B cell (primary cell): ENCODE data around the gene NAXE. TPM values are rescaled to one million over a fixed set of nuclear protein-coding genes. Genes with fewer than 3 reads are reported as not detected.
A peak's percentile ranks its signal among the peaks of the same experiment; 100 is the strongest.

Experiments used
- ATAC-seq: fragments of 200-7000 bp; cut with Tn5 transposase; one replicate; pipeline ENCODE4 v1.10.0; 2021; ENCODE audit warnings: low read depth, mild to moderate bottlenecking, moderate number of reproducible peaks, moderate library complexity
- CTCF ChIA-PET: fragments of 350-600 bp; sonication (Branson Sonifier 250); formaldehyde crosslinking; loops from one replicate; lab custom pipeline; 2021; ENCODE audit warnings: antibody characterized with exemption, inconsistent platforms; lab: Charles Lee
- POLR2A ChIA-PET: fragments of 350-600 bp; sonication (Branson Sonifier 250); formaldehyde crosslinking; loops from one replicate; lab custom pipeline; 2021; ENCODE audit warnings: antibody characterized with exemption; lab: Charles Lee
- DNase-seq: peaks from one replicate; pipeline ENCODE4 v3.0.0; 2013
- H2AFZ ChIP-seq: 2 replicates; pipeline ENCODE4 v1.6.1; 2012; ENCODE audit warnings: mild to moderate bottlenecking, low read depth, low read length; ENCODE audit not compliant: insufficient read depth, poor library complexity, severe bottlenecking
- H3K27ac ChIP-seq, 2 donors: 1 replicate in 1 of 2; 2 replicates in 1 of 2; pipeline ENCODE4 v1.5.1; 2012 to 2013; ENCODE audit warnings: low read length in 2 of 2, mild to moderate bottlenecking in 2 of 2, moderate library complexity in 1 of 2
- H3K27me3 ChIP-seq, 4 experiments: fragments of 200-600 bp in 1 of 4; sonication (generic) in 1 of 4; replicated peaks in 1 of 4; 1 replicate in 2 of 4; 2 replicates in 2 of 4; pipeline versions ENCODE4 v1.6.1 to v1.7.0; 2013 to 2016; ENCODE audit warnings: low read length in 3 of 4, mild to moderate bottlenecking in 2 of 4, mixed read lengths in 1 of 4, moderate library complexity in 1 of 4; ENCODE audit not compliant: insufficient read depth in 4 of 4, control insufficient read depth in 3 of 4; ENCODE audit errors: control extremely low read depth in 1 of 4
- H3K36me3 ChIP-seq, 2 experiments: replicated peaks in 1 of 2; 1 replicate in 1 of 2; 2 replicates in 1 of 2; pipeline versions ENCODE4 v1.6.1 to v1.7.1; 2013; ENCODE audit warnings: low read length in 1 of 2; ENCODE audit not compliant: insufficient read depth in 2 of 2, control insufficient read depth in 1 of 2; ENCODE audit errors: control extremely low read depth in 1 of 2, extremely low read depth in 1 of 2
- H3K4me1 ChIP-seq, 2 donors: fragments of 200-600 bp in 1 of 2; sonication (generic) in 1 of 2; 1 replicate in 1 of 2; 2 replicates in 1 of 2; pipeline versions ENCODE4 v1.5.1 to v1.6.1; 2013 to 2017; ENCODE audit warnings: low read length in 2 of 2; ENCODE audit not compliant: control insufficient read depth in 2 of 2, insufficient read depth in 2 of 2
- H3K4me2 ChIP-seq: replicated peaks from 2 replicates; pipeline ENCODE3; 2012; ENCODE audit warnings: mild to moderate bottlenecking, low read depth, low read length; ENCODE audit not compliant: poor library complexity, severe bottlenecking
- H3K4me3 ChIP-seq, 5 experiments: fragments of 200-600 bp in 1 of 5; sonication (generic) in 1 of 5; 1 replicate in 3 of 5; 2 replicates in 2 of 5; pipeline versions ENCODE4 v1.5.1 to v1.7.0; 2011 to 2016; ENCODE audit warnings: low read length in 4 of 5, mild to moderate bottlenecking in 4 of 5, low read depth in 2 of 5, control low read depth in 1 of 5, moderate library complexity in 1 of 5; ENCODE audit not compliant: insufficient read depth in 1 of 5; ENCODE audit errors: control extremely low read depth in 1 of 5, extremely low read depth in 1 of 5
- H3K79me2 ChIP-seq: fragments of 200-600 bp; sonication (generic); one replicate; pipeline ENCODE4 v1.6.0; 2016; ENCODE audit warnings: low read length; ENCODE audit not compliant: control insufficient read depth, insufficient read depth
- H3K9ac ChIP-seq: fragments of 200-600 bp; sonication (generic); 2 replicates; pipeline ENCODE4 v1.6.1; 2017; ENCODE audit warnings: mild to moderate bottlenecking, low read length, moderate library complexity
- H3K9me3 ChIP-seq, 3 donors: one replicate each; pipeline versions ENCODE4 v1.6.1 to v1.7.1; 2013; ENCODE audit warnings: low read length in 2 of 3; ENCODE audit not compliant: control insufficient read depth in 2 of 3, insufficient read depth in 1 of 3; ENCODE audit errors: control extremely low read depth in 1 of 3
- H4K20me1 ChIP-seq: 2 replicates; pipeline ENCODE4 v1.6.0; 2012; ENCODE audit warnings: mild to moderate bottlenecking, low read length; ENCODE audit not compliant: insufficient read depth, control insufficient read depth, poor library complexity, severe bottlenecking
- H3K27ac Mint-ChIP-seq: one replicate; pipeline ENCODE4 v1.8.0; 2021; ENCODE audit warnings: mixed read lengths
- H3K27me3 Mint-ChIP-seq: one replicate; pipeline ENCODE4 v1.8.0; 2021; ENCODE audit warnings: mixed read lengths
- H3K4me1 Mint-ChIP-seq: one replicate; pipeline ENCODE4 v1.8.0; 2021; ENCODE audit warnings: mixed read lengths
- H3K4me3 Mint-ChIP-seq: one replicate; pipeline ENCODE4 v1.8.0; 2021; ENCODE audit warnings: mixed read lengths
- H3K9me3 Mint-ChIP-seq: one replicate; pipeline ENCODE4 v1.8.0; 2022; ENCODE audit warnings: mixed read lengths; ENCODE audit not compliant: insufficient read depth
- EZH2 ChIP-seq: IDR thresholded peaks from 2 replicates; pipeline ENCODE4 v1.6.1; 2012; ENCODE audit warnings: borderline replicate concordance, low read depth, mild to moderate bottlenecking, moderate library complexity, low read length; ENCODE audit not compliant: insufficient read depth, poor library complexity, severe bottlenecking
- WGBS: methylation state at CpG from one replicate; pipeline ENCODE4 v1.1.5; 2013; ENCODE audit warnings: missing lambda C conversion rate; ENCODE audit not compliant: insufficient coverage; 5-methylcytosine and 5-hydroxymethylcytosine counted together
- intact Hi-C: fragments of 100-400 bp; cut with micrococcal nuclease; formaldehyde crosslinking; loops from one replicate; pipeline ENCODE4 v1.10.0; 2022
- polyA plus RNA-seq: library from polyadenylated mRNA; depleted of rRNA; stranded (reverse); fragments of >200 nt; gene quantifications from 2 replicates; pipeline ENCODE4 v1.2.3, GENCODE V29; 2012
- total RNA-seq, 2 donors: library from RNA; stranded (reverse); fragments of 120-200 nt in 1 of 2; gene quantifications; 1 replicate in 1 of 2; 2 replicates in 1 of 2; pipeline versions ENCODE4 v1.2.3 to v1.2.4, GENCODE V29; 2013 to 2022
- TF ChIP-seq, protein P1 (sequence below): fragments of 200-600 bp; IDR thresholded peaks from one replicate; pipeline ENCODE4 v1.8.0; 2022; ENCODE audit warnings: antibody characterized with exemption, mild to moderate bottlenecking

Gene NAXE
- total and polyA plus RNA-seq, 2 donors (not counting 1 experiment from before 2014, with no cell fraction given): 42.8 to 59.7 TPM

DNA sequence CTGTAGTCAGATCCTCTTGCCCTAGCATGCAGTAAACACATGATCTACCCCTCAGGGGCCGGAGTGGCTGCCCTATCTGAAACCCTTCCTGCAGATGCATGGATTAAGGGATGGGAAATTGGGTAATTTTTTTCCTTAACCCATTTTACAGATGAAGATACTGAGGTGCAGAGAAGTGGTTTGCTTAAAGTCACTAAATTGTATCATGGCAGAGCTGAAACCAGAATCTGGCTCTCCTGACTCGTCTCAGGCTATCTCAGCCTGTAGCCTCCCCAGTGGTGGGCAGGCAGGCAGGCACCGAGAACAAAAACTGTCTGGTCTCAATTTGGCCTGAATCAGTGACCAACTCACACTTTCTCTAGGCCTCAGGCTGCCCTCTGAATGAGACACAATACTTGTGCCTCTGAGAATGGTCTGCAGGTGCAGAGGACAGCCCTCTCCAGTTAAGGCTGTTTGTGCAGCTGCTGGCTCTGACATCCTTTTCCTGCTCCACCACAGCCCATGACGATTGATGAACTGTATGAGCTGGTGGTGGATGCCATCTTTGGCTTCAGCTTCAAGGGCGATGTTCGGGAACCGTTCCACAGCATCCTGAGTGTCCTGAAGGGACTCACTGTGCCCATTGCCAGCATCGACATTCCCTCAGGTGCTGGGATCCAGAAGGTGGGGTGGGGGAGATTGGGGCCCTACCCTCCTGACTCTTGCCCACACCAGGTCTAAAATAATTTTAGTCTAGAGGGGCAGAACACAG lies 1.5 kb downstream of the NAXE start:
- no peaks in the 10 kb centered on the region for H3K9me3 Mint-ChIP-seq
- peak overlapping the region; percentile 87 for H3K27ac Mint-ChIP-seq

More for the DNA sequence above, 1.5 kb downstream of the NAXE start:
- Histone ChIP-seq H3K4me3 (no peak overlapping the region), H3K27ac (peak overlapping the region in 1 of 2 donors; percentile 88), H3K9me3 (no peaks in the 10 kb centered on the region), H3K27me3 (no peaks in the 10 kb centered on the region), H3K4me2 (peak overlapping the region; percentile 98), H2AFZ (no peak overlapping the region), H3K4me1 (peaks cover 18 to 22% of the 10 kb centered on the region in 2 donors), H3K79me2 (peaks cover 10% of the 10 kb centered on the region), H3K36me3 (peaks cover 0 to 40% of the 10 kb centered on the region in 2 experiments), H3K9ac (no peak overlapping the region), H4K20me1 (peaks cover 8% of the 10 kb centered on the region)
- intact Hi-C loops: no loop called here
- CTCF ChIA-PET: interaction anchor here (0.6 to 10.9 kb wide), 10 partner anchors 11 to 207 kb away, joined by 3 to 80 read pairs (median 6); partner anchors contain the start of gene GPATCH4
- TF ChIP-seq EZH2: no peak
- TF ChIP-seq, protein P1, sequence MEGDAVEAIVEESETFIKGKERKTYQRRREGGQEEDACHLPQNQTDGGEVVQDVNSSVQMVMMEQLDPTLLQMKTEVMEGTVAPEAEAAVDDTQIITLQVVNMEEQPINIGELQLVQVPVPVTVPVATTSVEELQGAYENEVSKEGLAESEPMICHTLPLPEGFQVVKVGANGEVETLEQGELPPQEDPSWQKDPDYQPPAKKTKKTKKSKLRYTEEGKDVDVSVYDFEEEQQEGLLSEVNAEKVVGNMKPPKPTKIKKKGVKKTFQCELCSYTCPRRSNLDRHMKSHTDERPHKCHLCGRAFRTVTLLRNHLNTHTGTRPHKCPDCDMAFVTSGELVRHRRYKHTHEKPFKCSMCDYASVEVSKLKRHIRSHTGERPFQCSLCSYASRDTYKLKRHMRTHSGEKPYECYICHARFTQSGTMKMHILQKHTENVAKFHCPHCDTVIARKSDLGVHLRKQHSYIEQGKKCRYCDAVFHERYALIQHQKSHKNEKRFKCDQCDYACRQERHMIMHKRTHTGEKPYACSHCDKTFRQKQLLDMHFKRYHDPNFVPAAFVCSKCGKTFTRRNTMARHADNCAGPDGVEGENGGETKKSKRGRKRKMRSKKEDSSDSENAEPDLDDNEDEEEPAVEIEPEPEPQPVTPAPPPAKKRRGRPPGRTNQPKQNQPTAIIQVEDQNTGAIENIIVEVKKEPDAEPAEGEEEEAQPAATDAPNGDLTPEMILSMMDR: no peak
- POLR2A ChIA-PET: interaction anchor here (1.0 to 1.8 kb wide), 2 partner anchors 8 to 136 kb away, joined by 3 to 8 read pairs; partner anchors contain the start of gene GPATCH4
- DNase-seq: no peak
- Mint-ChIP-seq H3K4me1 (peaks cover 25% of the 10 kb centered on the region), H3K27me3 (no peaks in the 10 kb centered on the region), H3K4me3 (peak overlapping the region; percentile 93)
- WGBS: 89% methylated on average over 4 of the region's 8 CpGs
- no peak for ATAC-seq
